ENCODE data around the gene IFI27L1.

The IFI27L1 gene

DNA sequence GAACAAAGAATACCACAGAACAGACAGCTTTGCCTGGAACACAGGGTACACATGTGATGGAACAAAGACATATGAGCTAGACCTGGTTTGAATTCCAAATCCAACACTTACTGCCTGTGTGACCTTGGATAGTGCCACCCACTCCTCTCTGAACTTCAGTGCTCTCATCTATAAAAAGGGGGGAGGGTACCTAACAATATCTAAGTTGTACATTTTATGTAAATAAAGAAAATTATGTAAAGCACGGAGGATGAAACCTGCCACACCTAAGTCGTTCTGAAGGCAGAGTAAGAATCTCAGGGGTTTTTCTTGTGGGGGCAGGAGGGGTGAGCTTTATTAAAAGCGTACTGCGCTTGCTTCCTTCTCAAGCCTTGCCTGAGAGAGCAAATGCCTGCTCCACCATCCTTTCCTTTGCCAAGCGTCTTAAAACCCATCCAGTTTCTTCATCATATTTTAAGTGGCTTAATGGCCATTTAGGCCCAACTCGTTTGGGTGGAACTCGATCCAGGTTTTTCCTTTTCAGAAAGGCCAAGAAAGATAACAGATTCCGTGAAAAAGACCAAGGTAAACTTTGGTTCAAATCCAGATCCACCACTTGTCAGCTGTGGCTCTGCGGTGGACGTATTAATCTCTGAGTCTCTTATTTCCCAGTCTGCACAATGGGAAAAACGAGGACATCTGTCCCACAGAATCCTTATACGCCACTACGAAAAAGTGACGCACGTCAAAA lies 1.1 kb upstream of the IFI27L1 start:
- DNase-seq (ENCODE audit: low read depth), result no peak

DNA sequence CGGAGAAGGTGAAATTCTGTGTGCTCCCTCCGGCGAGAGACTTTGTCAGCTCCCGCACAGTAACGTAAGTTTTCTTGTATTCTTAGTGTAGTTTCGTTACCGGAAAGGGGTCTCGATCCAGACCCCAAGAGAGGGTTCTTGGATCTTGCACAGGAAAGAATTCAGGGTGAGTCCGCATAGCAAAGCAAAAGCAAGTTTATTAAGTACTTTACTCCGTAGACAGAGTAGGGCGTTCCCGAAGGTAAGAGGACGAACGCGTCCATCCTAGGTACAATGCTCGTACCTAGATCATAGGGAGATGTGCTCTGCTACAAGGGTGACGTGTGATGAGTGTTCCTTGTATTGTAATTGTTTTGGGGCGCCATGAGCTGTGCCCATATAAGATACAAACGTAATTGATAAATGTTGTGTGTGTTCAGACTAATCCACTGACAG lies 293 bp downstream of the IFI27L1 start:
- DNase-seq (ENCODE audit: low read depth), result no peak

DNA sequence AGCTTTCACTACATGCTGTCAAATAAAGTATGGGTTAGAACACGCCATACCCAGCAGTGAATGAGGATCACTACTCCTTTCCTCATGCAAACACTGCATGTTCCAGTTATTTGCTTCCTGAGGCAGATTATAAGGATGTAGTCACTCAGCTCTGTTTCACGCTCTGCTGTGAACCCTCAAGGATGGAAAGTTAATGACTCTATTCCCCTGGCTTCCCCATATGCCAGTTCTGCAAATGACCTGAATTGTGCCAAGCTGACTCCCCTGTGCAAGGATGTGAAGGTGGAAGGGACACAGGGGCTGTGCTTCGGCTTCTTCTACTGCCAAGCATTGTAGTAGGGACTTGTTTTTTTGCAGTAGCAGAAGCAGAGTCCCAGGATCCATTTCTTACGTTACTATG lies 6.8 kb downstream of the IFI27L1 start:
- DNase-seq (ENCODE audit: low read depth), result no peak

DNA sequence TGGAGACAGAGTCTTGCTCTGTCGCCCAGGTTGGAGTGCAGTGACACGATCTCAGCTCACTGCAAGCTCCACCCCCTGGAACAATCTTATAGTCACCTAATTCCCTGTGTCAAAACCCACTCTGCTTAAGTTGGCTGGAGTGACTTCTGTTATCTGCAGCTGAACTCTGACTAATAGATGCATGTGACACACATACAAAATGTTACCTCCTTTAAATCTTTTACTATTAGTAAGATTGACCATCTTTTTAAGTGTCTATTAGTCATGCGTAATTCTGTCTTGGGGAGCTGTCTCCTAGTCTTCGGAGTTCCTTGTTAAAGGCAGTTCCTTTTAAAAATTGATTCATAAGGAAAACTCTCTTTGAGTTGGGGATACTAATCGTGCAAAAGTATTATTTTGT lies 7.4 kb downstream of the IFI27L1 start:
- no peak for DNase-seq (ENCODE audit: low read depth)

DNA sequence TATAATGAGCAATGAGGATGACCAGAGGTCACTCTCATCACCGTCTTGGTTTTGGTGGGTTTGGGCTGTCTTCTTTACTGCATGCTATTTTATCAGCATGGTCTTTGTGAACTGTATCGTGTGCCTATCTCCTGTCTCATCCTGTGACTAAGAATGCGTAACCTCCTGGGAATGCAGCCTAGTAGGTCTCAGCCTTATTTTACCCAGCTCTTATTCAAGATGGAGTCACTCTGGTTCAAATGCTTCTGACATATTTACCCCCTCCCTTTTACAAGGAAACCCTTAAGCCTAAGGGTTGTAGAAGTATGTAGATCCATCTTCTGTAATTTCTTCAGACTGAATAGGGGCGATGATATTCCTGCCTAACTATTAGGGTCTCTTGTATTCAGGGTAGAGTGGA lies 8.4 kb downstream of the IFI27L1 start:
- no peak for DNase-seq (ENCODE audit: low read depth)

DNA sequence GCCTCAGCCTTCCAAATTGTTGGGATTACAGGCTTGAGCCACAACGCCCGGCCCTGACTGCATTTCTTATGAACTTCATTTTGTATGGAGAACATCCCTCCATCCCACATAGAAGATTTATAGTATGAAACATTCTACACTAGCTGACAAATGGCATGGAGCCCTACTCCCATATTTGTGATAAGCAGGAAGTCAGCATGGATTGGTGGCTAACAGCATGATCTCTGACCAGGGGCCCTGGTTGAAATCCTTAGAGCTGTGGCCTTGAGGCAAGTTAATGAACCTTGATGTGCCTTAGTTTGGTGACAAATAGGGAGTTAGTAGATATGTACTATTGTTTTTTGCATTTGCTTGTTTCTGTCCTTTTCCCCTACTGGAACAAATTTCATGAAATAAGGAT lies 12.3 kb downstream of the IFI27L1 start:
- no peak for DNase-seq (ENCODE audit: low read depth)

DNA sequence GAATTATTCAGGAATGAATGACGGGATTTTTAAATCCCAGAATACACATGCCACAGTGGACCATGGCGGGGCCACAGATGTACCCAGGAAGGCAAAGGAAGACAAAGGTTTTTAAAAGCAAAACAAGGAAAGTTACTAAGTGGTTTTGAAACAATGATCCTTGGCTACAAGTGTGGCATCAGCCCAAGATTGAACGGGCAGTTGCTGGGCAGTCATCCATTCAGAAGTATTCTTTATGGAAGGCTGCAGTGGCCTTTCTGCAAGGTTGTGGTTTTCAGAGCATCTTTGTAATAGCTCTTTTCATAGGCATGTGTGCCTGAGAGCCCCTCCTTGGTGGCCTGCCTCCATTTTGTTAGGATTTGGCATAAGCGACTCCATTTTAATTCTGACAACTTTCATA lies 16.0 kb downstream of the IFI27L1 start:
- no peak for DNase-seq (ENCODE audit: low read depth)

DNA sequence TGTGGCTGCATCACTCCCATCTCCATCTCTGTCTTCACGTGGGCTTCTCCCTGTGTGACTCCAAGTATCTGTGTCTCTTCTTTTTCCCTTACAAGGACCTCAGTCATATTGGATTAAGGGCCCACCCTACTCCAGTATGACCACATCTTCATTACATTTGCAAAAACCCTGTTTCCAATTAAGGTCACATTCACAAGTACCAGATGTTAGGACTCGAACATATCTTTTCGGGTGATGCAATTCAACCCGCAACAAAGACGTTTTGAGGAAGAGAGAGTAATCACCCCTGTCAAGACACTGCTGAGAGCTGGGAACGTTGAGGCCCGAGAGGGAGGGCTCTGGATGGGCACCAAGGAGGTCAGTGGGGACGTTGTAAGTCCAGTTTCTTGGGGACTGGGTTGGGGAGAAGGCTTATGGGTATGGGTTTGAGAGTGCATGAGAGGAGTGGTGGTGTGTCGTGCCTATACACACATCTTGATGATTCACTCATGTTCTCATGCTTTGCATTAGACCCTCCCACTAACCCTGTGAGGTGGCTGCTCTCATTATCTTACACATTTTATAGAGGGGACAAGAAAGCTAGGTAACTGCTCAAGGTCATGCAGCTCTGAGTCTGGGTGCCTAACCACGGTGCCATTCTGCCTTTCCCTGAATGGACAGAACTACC lies 17.3 kb downstream of the IFI27L1 start:
- DNase-seq (ENCODE audit: low read depth), result no peak

DNA sequence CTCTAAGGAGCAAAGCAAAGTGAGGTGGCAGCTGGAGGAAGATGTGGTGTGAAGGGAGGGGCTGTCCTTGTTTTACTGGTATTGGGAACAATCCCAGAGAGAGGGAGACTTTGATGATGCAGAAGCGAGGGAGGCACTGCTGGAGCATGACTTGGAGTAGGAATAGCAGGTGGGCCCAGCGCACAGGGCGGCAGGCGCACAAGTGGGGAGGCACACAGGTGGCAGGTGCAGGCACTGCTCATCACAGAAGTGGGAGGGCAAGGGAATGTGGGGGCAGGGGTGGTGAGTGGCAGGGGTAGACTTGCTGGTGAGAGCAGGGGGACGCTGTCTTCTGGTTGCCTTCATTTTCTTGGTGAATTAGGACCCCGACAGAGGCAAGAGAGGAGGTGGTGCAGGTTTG lies 17.9 kb downstream of the IFI27L1 start:
- DNase-seq (ENCODE audit: low read depth), result no peak

DNA sequence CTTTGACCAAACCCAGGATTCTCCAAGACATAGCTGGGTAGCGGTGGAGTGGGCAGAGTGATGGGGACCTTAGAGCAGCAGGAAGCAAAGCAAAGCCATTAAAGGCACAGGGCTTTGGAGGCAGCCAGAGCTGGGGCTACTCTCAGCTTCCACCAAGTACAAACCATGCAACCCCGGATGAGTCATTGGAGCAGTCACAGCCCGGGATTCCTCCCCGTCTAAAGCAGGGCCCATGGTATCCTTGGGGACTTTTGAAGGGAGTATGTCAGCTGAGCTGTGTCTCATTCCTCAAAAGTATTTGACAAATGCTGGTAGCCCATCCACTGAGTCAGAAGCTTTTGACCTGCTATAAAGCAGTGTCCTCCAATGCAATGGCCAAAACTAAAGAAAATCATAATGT lies 19.7 kb downstream of the IFI27L1 start:
- no peak for DNase-seq (ENCODE audit: low read depth)

DNA sequence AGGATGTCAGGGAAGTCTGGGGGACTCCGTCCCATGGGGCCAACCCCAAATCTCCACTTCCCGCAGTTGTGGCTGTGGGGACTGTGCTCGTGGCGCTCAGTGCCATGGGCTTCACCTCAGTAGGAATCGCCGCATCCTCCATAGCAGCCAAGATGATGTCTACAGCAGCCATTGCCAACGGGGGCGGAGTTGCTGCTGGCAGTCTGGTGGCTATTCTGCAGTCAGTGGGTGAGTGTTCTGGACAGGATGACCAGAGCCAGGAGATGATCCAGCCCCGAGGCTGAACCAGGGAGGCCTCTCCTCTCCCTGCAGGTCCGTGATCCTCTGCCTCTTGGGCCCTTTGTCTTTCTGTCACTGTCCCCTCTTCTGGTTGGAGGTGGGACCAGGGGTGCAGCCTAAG lies 20.6 kb downstream of the IFI27L1 start:
- DNase-seq (ENCODE audit: low read depth), result no peak

DNA sequence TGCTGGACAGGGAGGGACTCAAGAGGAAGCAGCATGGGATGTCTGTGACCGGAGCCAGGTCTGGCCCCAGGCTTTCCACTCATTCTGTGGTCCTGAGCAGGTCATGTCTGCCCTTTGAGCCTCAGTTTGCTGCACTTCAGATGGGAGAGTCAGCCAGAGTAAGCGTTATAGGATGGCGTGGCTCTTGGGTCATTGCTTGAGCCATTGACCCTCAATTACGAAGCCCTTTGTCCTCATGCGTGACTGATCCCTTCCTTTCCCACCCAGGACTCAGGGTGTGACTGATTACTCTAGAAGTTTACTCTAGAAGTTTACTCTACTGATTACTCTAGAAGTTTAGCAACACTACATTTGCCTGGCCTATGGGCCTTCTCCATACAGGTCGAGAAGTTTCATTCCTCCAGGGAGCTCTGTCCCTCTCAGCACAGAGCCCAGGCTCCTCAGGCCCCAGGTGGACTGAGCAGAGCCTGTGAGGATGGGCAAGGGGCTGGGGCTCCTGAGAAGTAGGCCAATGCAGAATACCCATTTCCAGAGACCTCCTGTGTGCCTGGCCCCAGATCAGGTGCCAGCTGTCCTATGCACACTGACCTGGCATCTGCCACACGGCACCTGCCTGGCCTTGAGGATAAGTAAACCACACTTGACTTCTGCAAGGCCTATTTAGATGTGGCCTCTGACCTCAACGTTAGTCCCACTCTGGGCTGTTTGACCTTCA lies 21.8 kb downstream of the IFI27L1 start:
- DNase-seq (ENCODE audit: low read depth), result no peak

DNA sequence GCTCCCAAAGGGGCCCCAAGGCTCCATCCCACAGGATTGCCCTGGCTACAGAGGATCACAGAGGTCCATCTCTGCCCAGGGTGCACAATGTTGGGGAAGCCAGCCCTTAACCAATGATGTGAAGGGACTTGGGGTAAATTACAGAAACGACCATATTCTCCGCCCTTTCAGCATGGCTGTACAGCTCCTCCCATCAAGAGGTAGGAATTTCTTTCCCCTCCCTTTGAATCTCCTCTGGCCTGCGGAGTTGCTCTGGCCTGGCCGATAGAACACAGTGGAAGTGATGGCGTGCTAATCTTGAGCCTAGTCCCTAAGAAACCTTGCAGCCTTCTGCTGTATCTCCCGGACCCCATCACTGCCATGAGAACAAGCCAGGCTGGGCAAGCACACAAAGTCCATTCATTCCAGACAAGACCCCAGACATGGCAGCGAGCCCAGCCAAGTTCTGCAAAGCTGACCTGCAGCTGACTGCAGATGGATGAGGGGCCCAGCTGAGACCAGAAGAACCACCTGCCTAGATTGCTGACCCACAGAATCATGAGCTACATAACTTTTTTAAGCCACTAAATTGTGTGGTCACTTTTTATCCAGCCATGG lies 22.5 kb downstream of the IFI27L1 start:
- no peak for DNase-seq (ENCODE audit: low read depth)

DNA sequence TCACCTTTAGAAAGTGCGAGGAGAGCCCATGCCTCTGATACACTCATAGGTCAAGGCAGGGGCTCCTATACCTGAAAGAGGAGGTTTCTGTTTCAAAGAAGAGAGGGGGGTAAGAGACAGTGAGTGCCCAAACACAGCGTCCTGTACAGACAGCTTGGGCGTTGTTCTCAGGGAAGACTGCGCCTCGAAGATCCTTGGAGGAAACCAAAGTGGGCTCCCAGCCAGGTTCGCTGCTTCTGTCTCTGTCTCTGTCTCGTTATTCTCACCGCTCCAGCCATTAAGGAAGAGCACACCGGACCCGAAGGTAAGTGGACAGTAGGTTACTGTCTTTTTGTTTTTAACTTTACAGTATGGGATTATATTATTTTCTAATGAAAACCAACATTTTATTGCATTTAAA lies 23.6 kb downstream of the IFI27L1 start:
- no peak for DNase-seq (ENCODE audit: low read depth)

DNA sequence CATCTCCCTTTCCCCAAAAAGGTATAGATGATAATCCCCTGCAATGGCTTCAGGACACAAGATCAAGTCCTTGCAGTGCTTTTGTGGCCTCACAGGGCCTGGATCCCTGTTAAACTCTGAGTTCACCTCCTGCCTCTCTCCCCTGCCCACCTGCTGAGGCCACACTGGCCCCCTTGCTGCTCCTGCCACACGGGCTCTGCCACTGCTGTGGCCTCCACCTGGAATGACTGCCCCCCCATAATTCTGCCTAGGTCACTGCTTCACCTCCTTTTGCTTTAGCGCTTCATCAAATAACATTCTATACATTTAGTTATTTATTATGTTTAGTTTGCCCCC lies 28.8 kb downstream of the IFI27L1 start:
- no peak for DNase-seq (ENCODE audit: low read depth)

DNA sequence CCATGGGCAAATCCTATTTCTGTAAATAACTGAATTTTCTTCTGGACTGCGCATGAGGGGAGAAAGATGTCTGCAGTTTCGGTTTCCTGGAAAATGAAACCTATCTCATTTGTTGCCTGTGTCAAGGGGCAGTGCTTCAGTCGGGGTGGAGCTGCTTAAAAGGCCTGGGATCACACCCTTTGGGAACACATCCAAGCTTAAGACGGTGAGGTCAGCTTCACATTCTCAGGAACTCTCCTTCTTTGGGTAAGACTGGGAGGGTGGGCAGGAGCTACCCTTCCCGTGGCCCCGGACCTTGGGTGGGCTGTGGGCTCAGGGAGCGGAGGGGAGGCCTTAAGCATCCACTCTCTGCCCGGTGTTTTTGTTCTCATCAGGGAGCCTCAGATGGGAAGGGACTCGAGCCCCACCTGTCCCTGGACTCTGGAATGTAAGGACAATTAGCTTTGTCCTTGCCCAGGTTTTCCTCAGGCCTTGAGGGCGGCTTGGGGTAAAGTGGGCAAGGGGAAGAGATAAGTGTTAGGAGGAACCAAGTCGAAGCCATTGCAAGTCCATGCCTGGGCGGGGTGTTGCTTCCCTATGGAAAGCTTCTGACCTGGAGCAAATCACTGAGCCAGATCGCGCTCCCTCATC lies 29.6 kb downstream of the IFI27L1 start, which contains the start of gene IFI27:
TSS of gene IFI27 (plus strand) at position 185 of the 630 bp plus-strand sequence.
- no peak for DNase-seq (ENCODE audit: low read depth)

DNA sequence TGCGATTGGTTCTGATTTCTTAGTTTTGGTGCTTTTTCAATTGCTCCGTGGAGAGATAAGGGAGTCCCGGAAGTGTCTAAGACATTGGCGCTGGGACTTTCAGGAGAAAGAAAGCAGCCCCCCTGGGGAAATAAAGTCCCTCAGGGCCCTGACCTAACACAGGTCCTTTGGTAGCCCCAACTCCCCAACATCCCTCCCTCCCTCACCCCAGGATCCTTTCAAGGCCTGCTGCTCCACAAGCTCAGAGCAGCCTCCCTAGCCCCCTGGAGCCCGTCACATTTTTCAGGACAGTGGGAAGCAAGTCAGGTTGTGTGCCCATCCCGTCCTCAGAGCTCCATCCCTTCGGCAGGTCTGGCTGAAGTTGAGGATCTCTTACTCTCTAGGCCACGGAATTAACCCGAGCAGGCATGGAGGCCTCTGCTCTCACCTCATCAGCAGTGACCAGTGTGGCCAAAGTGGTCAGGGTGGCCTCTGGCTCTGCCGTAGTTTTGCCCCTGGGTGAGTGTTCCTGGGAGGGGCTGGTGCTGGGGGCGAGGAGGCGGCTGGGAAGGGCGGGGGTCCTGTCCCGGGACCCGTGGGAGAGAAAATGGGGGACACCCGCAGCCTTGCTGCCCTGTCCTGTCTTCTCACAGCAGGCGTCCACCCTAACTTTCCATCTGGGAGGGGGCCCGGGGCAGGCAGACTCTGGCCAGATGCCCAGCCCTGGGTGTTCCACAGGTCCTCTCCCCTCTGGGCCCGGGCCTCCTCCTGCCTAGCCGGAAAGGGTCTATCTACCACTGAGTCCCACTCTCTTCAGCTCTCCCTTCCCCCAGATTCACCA lies 30.4 kb downstream of the IFI27L1 start:
- no peak for DNase-seq (ENCODE audit: low read depth)

DNA sequence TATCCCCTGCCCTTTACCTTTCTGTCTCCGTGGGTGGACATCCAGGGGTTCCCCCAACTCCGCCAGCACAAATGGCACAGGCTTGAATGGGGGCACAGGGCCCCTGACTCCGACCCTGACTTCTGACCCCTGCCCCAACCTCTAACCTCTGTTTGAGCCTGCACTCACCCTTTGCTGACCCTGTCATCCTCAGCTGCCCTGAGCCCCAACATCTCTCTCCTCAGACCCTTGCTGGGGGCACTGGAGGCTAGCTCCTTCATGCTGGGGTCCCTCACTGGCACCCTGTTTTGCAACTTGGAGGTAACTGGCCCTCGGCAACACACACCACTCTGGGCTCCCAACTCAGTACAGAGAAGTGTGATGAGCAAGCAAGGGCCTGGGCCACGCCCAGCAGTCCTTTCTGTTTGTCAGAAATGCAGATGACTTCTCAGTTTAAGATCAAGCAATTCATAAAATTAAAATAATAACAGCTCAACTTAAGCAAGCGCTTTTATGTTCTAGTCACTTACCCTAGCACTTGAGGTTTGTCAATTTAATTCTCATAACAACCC lies 31.5 kb downstream of the IFI27L1 start:
- DNase-seq (ENCODE audit: low read depth), result no peak

DNA sequence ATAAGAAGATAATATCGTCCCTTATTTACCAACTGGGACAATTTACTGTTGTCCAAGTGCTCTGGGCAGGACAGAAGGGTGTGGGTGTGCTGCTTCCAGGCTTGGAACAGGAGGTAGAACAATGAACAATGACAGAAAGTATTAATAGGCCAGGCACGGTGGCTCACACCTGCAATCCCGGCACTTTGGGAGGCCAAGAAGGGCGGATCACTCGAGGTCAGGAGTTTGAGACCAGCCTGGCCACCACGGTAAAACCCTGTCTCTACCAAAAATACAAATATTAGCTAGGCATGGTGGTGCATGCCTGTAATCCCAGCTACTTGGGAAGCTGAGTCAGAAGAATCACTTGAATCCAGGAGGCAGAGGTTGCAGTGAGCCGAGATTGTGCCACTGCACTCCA lies 32.0 kb downstream of the IFI27L1 start:
- DNase-seq (ENCODE audit: low read depth), result no peak

DNA sequence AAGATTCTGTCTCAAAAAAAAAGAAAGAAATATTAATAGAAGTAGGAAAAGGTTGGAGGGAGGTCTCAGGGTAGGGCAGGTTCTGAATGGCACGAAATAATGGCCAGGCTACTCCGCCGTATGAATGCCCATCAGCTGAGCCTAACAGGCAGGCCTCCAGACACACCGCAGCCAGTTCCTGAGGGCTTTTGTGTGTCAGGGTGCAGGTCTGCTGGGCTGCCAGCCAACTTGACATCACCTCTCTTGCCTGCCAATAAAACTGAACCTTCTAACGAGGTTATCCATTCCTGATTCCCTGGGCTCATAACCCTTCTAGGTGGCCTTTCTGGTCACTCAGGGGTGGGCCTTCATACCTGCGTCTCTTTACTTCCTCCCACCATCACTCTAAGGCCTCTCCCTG lies 32.4 kb downstream of the IFI27L1 start:
- no peak for DNase-seq (ENCODE audit: low read depth)

DNA sequence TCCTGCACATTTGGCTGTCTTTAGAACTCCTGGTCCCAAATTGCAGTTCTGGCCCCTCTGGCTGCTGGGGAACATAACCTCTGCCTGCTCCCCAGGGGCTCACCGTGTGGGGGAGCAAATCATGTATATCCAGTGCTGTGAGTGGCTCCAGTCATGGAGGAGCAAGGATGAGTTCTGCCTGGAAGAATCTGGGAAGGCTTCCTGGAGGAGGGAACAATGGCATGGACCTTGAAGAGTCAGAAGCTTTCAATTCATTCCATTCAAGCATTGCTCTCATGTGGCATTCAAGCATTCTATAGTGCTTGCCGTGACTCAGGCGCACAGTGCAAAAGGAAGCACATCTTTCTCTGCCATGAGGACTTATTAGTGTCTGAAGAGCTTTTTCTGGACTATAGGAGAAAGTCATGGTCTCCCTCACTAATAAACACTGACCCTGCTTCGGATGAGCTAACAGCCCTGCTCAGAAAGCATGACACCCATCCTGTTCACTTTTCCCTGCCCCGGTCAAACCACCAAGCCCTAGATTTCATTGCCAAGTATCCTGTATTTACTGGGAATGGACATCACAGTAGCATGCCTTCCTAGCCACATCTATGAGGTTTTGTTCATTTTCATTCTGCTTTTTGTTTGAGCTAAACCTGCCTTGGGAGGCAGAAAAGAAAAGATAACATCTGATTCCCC lies 32.9 kb downstream of the IFI27L1 start:
- DNase-seq (ENCODE audit: low read depth), result no peak
